Loucy (cell line): ENCODE results near the gene ZYX.

Experiments
- H2AFZ ChIP-seq: fragments of 200-600 bp; sonication (generic); 2 replicates; pipeline ENCODE4 v1.6.0; 2016; ENCODE audit warnings: antibody characterized with exemption, mild to moderate bottlenecking, low read length, moderate library complexity
- H3F3A ChIP-seq: fragments of 200-600 bp; 2 replicates; pipeline ENCODE4 v1.6.0; 2016; ENCODE audit warnings: antibody characterized with exemption, low read depth, mild to moderate bottlenecking
- H3K27me3 ChIP-seq: fragments of 200-600 bp; sonication (generic); 2 replicates; pipeline ENCODE4 v1.6.1; 2014; ENCODE audit warnings: low read length, mild to moderate bottlenecking; ENCODE audit not compliant: insufficient read depth, poor library complexity, severe bottlenecking
- H3K36me3 ChIP-seq: fragments of 200-600 bp; sonication (generic); 2 replicates; pipeline ENCODE4 v1.6.1; 2016; ENCODE audit warnings: low read length; ENCODE audit not compliant: insufficient read depth
- H3K4me1 ChIP-seq: fragments of 200-600 bp; sonication (generic); 2 replicates; pipeline ENCODE4 v1.5.1; 2014; ENCODE audit warnings: low read length, mild to moderate bottlenecking; ENCODE audit not compliant: insufficient read depth, poor library complexity, severe bottlenecking
- H3K4me2 ChIP-seq: fragments of 200-600 bp; sonication (generic); 2 replicates; pipeline ENCODE4 v1.6.0; 2014; ENCODE audit warnings: antibody characterized with exemption, low read length, low read depth, mild to moderate bottlenecking; ENCODE audit not compliant: poor library complexity, severe bottlenecking
- H3K4me3 ChIP-seq: fragments of 200-600 bp; sonication (generic); 2 replicates; pipeline ENCODE4 v1.5.1; 2014; ENCODE audit warnings: low read length, mild to moderate bottlenecking, mixed read lengths; ENCODE audit not compliant: poor library complexity, severe bottlenecking
- H3K79me2 ChIP-seq: fragments of 200-600 bp; sonication (generic); 2 replicates; pipeline ENCODE4 v1.6.1; 2014; ENCODE audit warnings: low read length; ENCODE audit not compliant: insufficient read depth
- H3K9ac ChIP-seq: fragments of 200-600 bp; sonication (generic); 2 replicates; pipeline ENCODE4 v1.6.0; 2014; ENCODE audit warnings: mild to moderate bottlenecking, low read depth, low read length, moderate library complexity; ENCODE audit not compliant: poor library complexity, severe bottlenecking
- H3K9me2 ChIP-seq: fragments of 200-600 bp; sonication (generic); replicated peaks from 2 replicates; pipeline ENCODE4 v1.6.1; 2016; ENCODE audit warnings: low read depth, low read length, mixed read lengths
- H3K9me3 ChIP-seq: fragments of 200-600 bp; sonication (generic); 2 replicates; pipeline ENCODE4 v1.6.1; 2014; ENCODE audit warnings: mild to moderate bottlenecking, antibody characterized with exemption, low read length, low read depth; ENCODE audit not compliant: insufficient read depth
- H4K20me1 ChIP-seq: fragments of 200-600 bp; sonication (generic); 2 replicates; pipeline ENCODE4 v1.6.0; 2014; ENCODE audit warnings: antibody characterized with exemption, low read length, mild to moderate bottlenecking; ENCODE audit not compliant: insufficient read depth, poor library complexity, severe bottlenecking
- EZH2phosphoT487 ChIP-seq: fragments of 200-600 bp; IDR thresholded peaks from 2 replicates; pipeline ENCODE4 v1.6.1; 2018; ENCODE audit warnings: antibody characterized with exemption, mild to moderate bottlenecking, moderate library complexity, borderline replicate concordance
- TF ChIP-seq, protein P1 (sequence below): fragments of 200-600 bp; sonication (generic); conservative IDR thresholded peaks from 2 replicates; pipeline ENCODE4 v1.5.1; 2014; ENCODE audit warnings: mild to moderate bottlenecking, antibody characterized with exemption, low read length

The ZYX gene

GRCh38 chr7:143392875-143393266 is 11.7 kb downstream of the ZYX start:
- H3K4me2 ChIP-seq = no peak overlapping the region
- H3K9me3 ChIP-seq = no peaks in the 10 kb centered on the region
- peaks cover 19% of the 10 kb centered on the region; the same call in 1 of the 2 replicates for H3K79me2 ChIP-seq
- H2AFZ ChIP-seq = no peak overlapping the region
- no peak overlapping the region for H3K4me3 ChIP-seq
- H3K36me3 ChIP-seq = peaks cover 41% of the 10 kb centered on the region; the same call in 1 of the 2 replicates
- no peak overlapping the region for H3K9ac ChIP-seq
- no peaks in the 10 kb centered on the region for H3K27me3 ChIP-seq
- H4K20me1 ChIP-seq = peaks cover 15% of the 10 kb centered on the region
- H3K9me2 ChIP-seq = no peaks in the 10 kb centered on the region
- H3K4me1 ChIP-seq = peaks cover 21% of the 10 kb centered on the region
- TF ChIP-seq EZH2phosphoT487 = no peak
- no peaks in the 10 kb centered on the region for H3F3A ChIP-seq

DNA sequence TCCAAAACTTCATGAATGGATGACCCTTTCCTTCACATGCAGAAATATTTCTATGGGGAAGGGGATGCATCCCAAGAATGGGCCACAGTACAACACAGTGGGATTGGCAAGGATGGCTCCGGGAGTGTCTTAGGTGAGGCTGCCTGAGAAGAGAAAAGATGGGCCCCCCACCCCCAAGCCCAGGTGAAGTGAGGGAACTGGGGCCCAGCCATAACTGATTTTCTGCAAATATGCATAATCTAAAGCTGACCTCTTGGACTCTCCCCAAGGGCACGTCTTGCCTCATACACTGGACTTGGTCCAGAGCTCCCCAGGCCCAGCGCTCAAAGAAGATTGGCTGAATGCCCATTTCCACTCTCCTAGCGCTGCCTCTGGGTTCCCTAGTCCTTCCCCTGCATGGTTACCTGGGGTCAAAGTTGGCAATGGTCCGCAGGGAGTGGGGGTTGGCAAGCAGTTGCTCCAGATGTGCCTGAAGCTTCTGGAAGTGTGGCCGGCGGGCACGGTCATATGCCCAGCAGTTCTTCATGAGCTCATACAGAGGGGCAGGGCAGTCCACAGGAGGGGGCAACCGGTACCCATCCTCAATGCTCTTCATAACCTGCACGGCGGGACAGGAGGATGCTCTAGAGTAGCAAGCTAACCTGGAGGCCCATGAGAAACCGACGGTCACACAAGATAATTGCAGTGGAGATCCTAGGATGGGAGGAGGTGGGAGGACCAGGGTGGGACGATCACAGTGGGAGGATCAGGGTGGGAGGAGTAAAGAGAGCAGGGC is 12.3 kb downstream of the ZYX start:
- no peaks in the 10 kb centered on the region for H3F3A ChIP-seq
- no peaks in the 10 kb centered on the region for H3K9me3 ChIP-seq
- H3K9ac ChIP-seq = no peak overlapping the region
- H3K27me3 ChIP-seq = no peaks in the 10 kb centered on the region
- no peaks in the 10 kb centered on the region for H3K9me2 ChIP-seq
- H3K36me3 ChIP-seq = peaks cover 36% of the 10 kb centered on the region; the same call in 1 of the 2 replicates
- peaks cover 21% of the 10 kb centered on the region for H3K4me1 ChIP-seq
- H4K20me1 ChIP-seq = peaks cover 9% of the 10 kb centered on the region
- H3K79me2 ChIP-seq = peaks cover 16% of the 10 kb centered on the region; the same call in 1 of the 2 replicates
- no peak overlapping the region for H3K4me2 ChIP-seq
- H3K4me3 ChIP-seq = no peak overlapping the region
- TF ChIP-seq, protein P1, sequence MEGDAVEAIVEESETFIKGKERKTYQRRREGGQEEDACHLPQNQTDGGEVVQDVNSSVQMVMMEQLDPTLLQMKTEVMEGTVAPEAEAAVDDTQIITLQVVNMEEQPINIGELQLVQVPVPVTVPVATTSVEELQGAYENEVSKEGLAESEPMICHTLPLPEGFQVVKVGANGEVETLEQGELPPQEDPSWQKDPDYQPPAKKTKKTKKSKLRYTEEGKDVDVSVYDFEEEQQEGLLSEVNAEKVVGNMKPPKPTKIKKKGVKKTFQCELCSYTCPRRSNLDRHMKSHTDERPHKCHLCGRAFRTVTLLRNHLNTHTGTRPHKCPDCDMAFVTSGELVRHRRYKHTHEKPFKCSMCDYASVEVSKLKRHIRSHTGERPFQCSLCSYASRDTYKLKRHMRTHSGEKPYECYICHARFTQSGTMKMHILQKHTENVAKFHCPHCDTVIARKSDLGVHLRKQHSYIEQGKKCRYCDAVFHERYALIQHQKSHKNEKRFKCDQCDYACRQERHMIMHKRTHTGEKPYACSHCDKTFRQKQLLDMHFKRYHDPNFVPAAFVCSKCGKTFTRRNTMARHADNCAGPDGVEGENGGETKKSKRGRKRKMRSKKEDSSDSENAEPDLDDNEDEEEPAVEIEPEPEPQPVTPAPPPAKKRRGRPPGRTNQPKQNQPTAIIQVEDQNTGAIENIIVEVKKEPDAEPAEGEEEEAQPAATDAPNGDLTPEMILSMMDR = no peak
- no peak for TF ChIP-seq EZH2phosphoT487
- H2AFZ ChIP-seq = no peak overlapping the region

DNA sequence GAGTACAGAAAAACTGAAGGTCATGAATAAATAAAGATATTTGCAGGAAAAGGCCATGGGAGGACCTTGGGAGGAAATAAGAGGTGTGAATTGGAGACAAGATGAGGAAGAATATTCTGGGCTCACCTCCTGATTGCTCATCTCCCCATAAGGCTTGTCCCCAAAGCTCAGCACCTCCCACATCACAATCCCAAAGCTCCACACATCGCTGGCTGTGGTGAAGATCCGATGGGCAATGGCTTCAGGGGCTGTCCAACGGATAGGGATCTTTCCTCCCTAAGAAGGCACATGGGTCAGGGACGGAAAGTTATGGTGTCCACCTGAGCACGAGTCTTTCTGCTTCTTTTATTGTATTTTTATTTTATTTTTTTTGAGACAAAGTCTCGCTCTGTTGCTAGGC is 12.9 kb downstream of the ZYX start:
- TF ChIP-seq EZH2phosphoT487 = no peak
- TF ChIP-seq, protein P1 = no peak
- Histone ChIP-seq H3K27me3 (no peaks in the 10 kb centered on the region), H3K4me1 (peaks cover 17% of the 10 kb centered on the region), H3K9me2 (no peaks in the 10 kb centered on the region), H3K79me2 (peaks cover 11% of the 10 kb centered on the region; the same call in 1 of the 2 replicates), H3K4me2 (no peak overlapping the region), H3K9me3 (no peaks in the 10 kb centered on the region), H3K4me3 (no peak overlapping the region), H3K36me3 (peaks cover 30% of the 10 kb centered on the region; the same call in 1 of the 2 replicates), H3F3A (no peaks in the 10 kb centered on the region), H4K20me1 (peaks cover 3% of the 10 kb centered on the region), H2AFZ (no peak overlapping the region), H3K9ac (no peak overlapping the region)

DNA sequence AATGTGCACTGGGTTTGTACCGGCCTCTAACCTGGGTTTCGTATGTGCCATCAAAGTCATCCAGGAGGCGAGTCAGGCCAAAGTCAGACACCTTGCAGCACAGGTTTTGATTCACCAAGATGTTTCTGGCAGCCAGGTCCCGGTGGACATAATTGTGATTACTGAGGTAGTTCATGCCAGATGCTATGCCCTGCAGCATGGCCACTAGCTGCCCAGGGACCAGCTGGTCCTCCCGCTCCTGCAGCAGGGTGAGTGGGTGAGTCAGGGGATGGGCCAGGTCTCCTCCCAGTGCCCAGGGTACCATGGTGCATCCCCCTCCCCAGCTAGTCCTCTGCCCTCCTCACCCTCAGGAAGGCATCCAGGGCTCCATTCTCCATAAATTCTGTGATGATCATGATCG is 13.6 kb downstream of the ZYX start:
- no peak for TF ChIP-seq EZH2phosphoT487
- TF ChIP-seq, protein P1 = no peak
- H3K36me3 ChIP-seq = peaks cover 23% of the 10 kb centered on the region; the same call in 1 of the 2 replicates

More for the DNA sequence above, 13.6 kb downstream of the ZYX start:
- no peaks in the 10 kb centered on the region for H3K9me3 ChIP-seq
- no peak overlapping the region for H3K9ac ChIP-seq
- H2AFZ ChIP-seq = no peak overlapping the region
- no peaks in the 10 kb centered on the region for H3K27me3 ChIP-seq
- no peaks in the 10 kb centered on the region for H3F3A ChIP-seq
- H3K4me3 ChIP-seq = no peak overlapping the region
- peaks cover 4% of the 10 kb centered on the region; the same call in 1 of the 2 replicates for H3K79me2 ChIP-seq
- H4K20me1 ChIP-seq = peaks cover 3% of the 10 kb centered on the region
- no peak overlapping the region for H3K4me2 ChIP-seq
- peaks cover 10% of the 10 kb centered on the region for H3K4me1 ChIP-seq
- H3K9me2 ChIP-seq = no peaks in the 10 kb centered on the region
